HepG2 (cell line): Measurements from ENCODE around the gene ETS1. TPM values are rescaled to one million over a fixed set of nuclear protein-coding genes. Genes with fewer than 3 reads are reported as not detected.

Experiments used
- ATAC-seq: fragments of 200-7000 bp; cut with Tn5 transposase; 3 replicates; pipeline ENCODE4 v1.9.1; 2020; ENCODE audit warnings: mild to moderate bottlenecking, moderate library complexity
- BruUV-seq: library from RNA; stranded (reverse); fragments of 400-500 nt; replicated peaks from 2 replicates; lab custom pipeline; 2021; lab: Mats Ljungman, UMichigan
- CTCF ChIA-PET: fragments of 300-600 bp; formaldehyde crosslinking; extraction: SDS; loops from one replicate; lab custom pipeline; 2021; ENCODE audit warnings: low total read pairs, inconsistent platforms, low intra/inter-chr PET ratio; lab: Yijun Ruan, JAX
- POLR2A ChIA-PET: fragments of 350-600 bp; sonication (Branson Sonifier 250); formaldehyde crosslinking; loops from one replicate; lab custom pipeline; 2020; ENCODE audit warnings: antibody characterized with exemption, inconsistent platforms; lab: Yijun Ruan, JAX
- DNase-seq: peaks from one replicate; pipeline ENCODE4 v3.0.0-alpha.2; 2015; ENCODE audit warnings: low spot score
- FAIRE-seq: peaks from 3 replicates; lab custom pipeline; 2011; peaks lifted over from hg19 to GRCh38; lab: Jason Lieb, UNC
- H2AFZ ChIP-seq: one replicate; pipeline ENCODE4 v1.6.1; 2011; ENCODE audit warnings: low read length, inconsistent platforms
- H3K27ac ChIP-seq: fragments of 300-600 bp; 3 replicates; pipeline ENCODE4 v1.8.0; 2011; ENCODE audit warnings: mixed run types, mild to moderate bottlenecking, mixed read lengths, low read length, inconsistent platforms; ENCODE audit not compliant: insufficient read depth; ENCODE audit errors: extremely low read length
- H3K27me3 ChIP-seq, 2 experiments: fragments of 200-600 bp in 1 of 2; 2 replicates in 1 of 2; 3 replicates in 1 of 2; pipeline versions ENCODE4 v1.6.0 to v1.8.0; 2011; ENCODE audit warnings: low read length in 2 of 2, mild to moderate bottlenecking in 2 of 2, moderate library complexity in 2 of 2, inconsistent platforms in 1 of 2; ENCODE audit not compliant: insufficient read depth in 2 of 2, control insufficient read depth in 1 of 2
- H3K36me3 ChIP-seq, 2 experiments: fragments of 200-600 bp in 1 of 2; replicated peaks in 1 of 2; 2 replicates in 1 of 2; 3 replicates in 1 of 2; pipeline versions ENCODE4 v1.5.1 to v1.8.0; 2011; ENCODE audit warnings: low read length in 2 of 2, inconsistent platforms in 1 of 2; ENCODE audit not compliant: insufficient read depth in 2 of 2, control insufficient read depth in 1 of 2
- H3K4me1 ChIP-seq: 2 replicates; pipeline ENCODE4 v1.5.1; 2012; ENCODE audit warnings: low read length, inconsistent platforms; ENCODE audit not compliant: insufficient read depth
- H3K4me2 ChIP-seq: 2 replicates; pipeline ENCODE4 v1.6.0; 2011; ENCODE audit warnings: low read depth, low read length, inconsistent platforms
- H3K4me3 ChIP-seq, 3 experiments: fragments of 200-600 bp in 1 of 3; sonication (generic), shearing (Covaris generic) in 1 of 3; replicated peaks in 1 of 3; 2 replicates each; pipeline ENCODE4 v1.5.1; 2011 to 2016; ENCODE audit warnings: low read length in 3 of 3, inconsistent platforms in 2 of 3, low read depth in 2 of 3, mild to moderate bottlenecking in 2 of 3, control low read depth in 1 of 3, mixed read lengths in 1 of 3; ENCODE audit not compliant: insufficient read depth in 1 of 3
- H3K79me2 ChIP-seq: one replicate; pipeline ENCODE4 v1.6.1; 2011; ENCODE audit warnings: low read length, inconsistent platforms; ENCODE audit not compliant: insufficient read depth
- H3K9ac ChIP-seq: 2 replicates; pipeline ENCODE4 v1.6.0; 2011; ENCODE audit warnings: mild to moderate bottlenecking, low read depth, low read length, inconsistent platforms; ENCODE audit not compliant: insufficient read depth
- H3K9me3 ChIP-seq: 2 replicates; pipeline ENCODE4 v1.5.1; 2012; ENCODE audit warnings: mild to moderate bottlenecking, low read length
- H4K20me1 ChIP-seq: 2 replicates; pipeline ENCODE4 v1.6.0; 2011; ENCODE audit warnings: inconsistent platforms, mild to moderate bottlenecking, low read length, moderate library complexity; ENCODE audit not compliant: insufficient read depth
- CENPBD1 ChIP-seq: sonication (generic); formaldehyde crosslinking; IDR thresholded peaks from 2 replicates; pipeline ENCODE4 v1.8.0; 2022; ENCODE audit warnings: missing genetic modification reagents, low read depth, mild to moderate bottlenecking, borderline replicate concordance
- CREB1 ChIP-seq, 2 experiments: fragments of 450-650 bp in 1 of 2; IDR thresholded peaks; 2 replicates each; pipeline ENCODE4 v1.6.1; 2016 to 2017; ENCODE audit warnings: control low read depth in 1 of 2, mild to moderate bottlenecking in 1 of 2, missing compliant biosample characterization in 1 of 2, missing genetic modification characterization in 1 of 2
- JUND ChIP-seq: sonication (generic); formaldehyde crosslinking; IDR thresholded peaks from 2 replicates; pipeline ENCODE4 v1.8.0; 2022; ENCODE audit warnings: mild to moderate bottlenecking, missing genetic modification reagents
- PHF8 ChIP-seq: sonication (generic); formaldehyde crosslinking; IDR thresholded peaks from 2 replicates; pipeline ENCODE4 v1.5.0; 2020; ENCODE audit warnings: missing genetic modification reagents
- SRSF4 ChIP-seq: fragments of 200-400 bp; formaldehyde crosslinking; IDR thresholded peaks from one replicate; pipeline ENCODE4 v1.6.1; 2018; ENCODE audit warnings: mild to moderate bottlenecking, low read depth, low read length, moderate library complexity; ENCODE audit not compliant: poor library complexity, severe bottlenecking
- SRY ChIP-seq: sonication (generic); formaldehyde crosslinking; IDR thresholded peaks from 2 replicates; pipeline ENCODE4 v1.8.0; 2022; ENCODE audit warnings: mild to moderate bottlenecking, missing genetic modification reagents
- XRCC5 ChIP-seq: fragments of 200-400 bp; formaldehyde crosslinking; optimal IDR thresholded peaks from 2 replicates; pipeline ENCODE3; 2017; ENCODE audit warnings: mild to moderate bottlenecking, low read length
- ZBTB21 ChIP-seq: sonication (generic); formaldehyde crosslinking; IDR thresholded peaks from 2 replicates; pipeline ENCODE4 v1.4.0; 2020; ENCODE audit warnings: missing genetic modification reagents
- ZHX2 ChIP-seq, 2 experiments: sonication (generic) in 1 of 2; formaldehyde crosslinking in 1 of 2; IDR thresholded peaks; 2 replicates each; pipeline versions ENCODE4 v1.6.1 to v1.9.0; 2014 to 2022; ENCODE audit warnings: antibody characterized with exemption in 1 of 2, borderline replicate concordance in 1 of 2, inconsistent platforms in 1 of 2, low read depth in 1 of 2, missing genetic modification reagents in 1 of 2
- ZNF576 ChIP-seq: sonication (generic); formaldehyde crosslinking; IDR thresholded peaks from 2 replicates; pipeline ENCODE4 v1.4.0; 2020; ENCODE audit warnings: mild to moderate bottlenecking, missing genetic modification reagents
- ZNF776 ChIP-seq: sonication (generic); formaldehyde crosslinking; IDR thresholded peaks from 2 replicates; pipeline ENCODE4 v1.4.0; 2020; ENCODE audit warnings: mild to moderate bottlenecking, missing genetic modification reagents
- ZSCAN12 ChIP-seq: sonication (generic); formaldehyde crosslinking; IDR thresholded peaks from 2 replicates; pipeline ENCODE4 v1.9.0; 2021; ENCODE audit warnings: mild to moderate bottlenecking, missing genetic modification reagents
- WGBS: methylation state at CpG from one replicate; pipeline ENCODE4 v1.1.6; 2017; ENCODE audit warnings: low lambda C conversion rate; 5-methylcytosine and 5-hydroxymethylcytosine counted together
- in situ Hi-C: cut with HindIII; loops from 2 replicates; pipeline ENCODE4 v1.10.0; 2017; ENCODE audit warnings: low pct_unique_long_range_greater_than_20kb; ENCODE audit not compliant: extremely low pct_ligation_motif_present
- intact Hi-C: fragments of 100-400 bp; cut with micrococcal nuclease; formaldehyde crosslinking; loops from one replicate; pipeline ENCODE4 v1.10.0; 2022; ENCODE audit not compliant: unreplicated experiment
- polyA plus RNA-seq, 8 experiments: library from polyadenylated mRNA; depleted of rRNA in 3 of 8; stranded (reverse) in 7 of 8; unstranded in 1 of 8; fragments of >200 nt; fragmentation: Illumina TruSeq in 4 of 8; extraction: Trizol in 4 of 8; gene quantifications; 2 replicates each; pipeline versions ENCODE4 v1.2.1 to v1.2.3, GENCODE V29; 2011 to 2016; ENCODE audit warnings: low read depth in 4 of 8, missing spikeins in 1 of 8, mixed read lengths in 1 of 8; ENCODE audit not compliant: insufficient read depth in 1 of 8
- total RNA-seq, 5 experiments: library from RNA; depleted of rRNA; stranded (reverse); fragments of >200 nt; fragmentation: Illumina TruSeq; extraction: Trizol; gene quantifications; 2 replicates each; pipeline ENCODE4 v1.2.3, GENCODE V29; 2016; ENCODE audit warnings: low read depth in 1 of 5

The ETS1 gene
- total and polyA plus RNA-seq, 2 of the 13 experiments (the other 11 are each of a cell fraction or from before 2014, with no cell fraction given): 0.18 to 0.34 TPM

GRCh38 chr11:128420951-128421350, 166.4 kb downstream of the ETS1 start:
- intact Hi-C loops: no loop called here
- no peaks in the 10 kb centered on the region for H4K20me1 ChIP-seq
- 28% methylated on average over 4 of the region's 4 CpGs for whole genome bisulfite sequencing
- no peaks in the 10 kb centered on the region for H3K27me3 ChIP-seq
- H3K4me1 ChIP-seq: peaks cover 19% of the 10 kb centered on the region
- no peaks in the 10 kb centered on the region for H3K36me3 ChIP-seq
- H3K9me3 ChIP-seq: no peaks in the 10 kb centered on the region
- H3K9ac ChIP-seq: no peak overlapping the region
- no peaks in the 10 kb centered on the region for H3K79me2 ChIP-seq
- no peak overlapping the region for H2AFZ ChIP-seq
- CTCF ChIA-PET: no interaction called here
- no peak for FAIRE-seq
- no peak for DNase-seq
- no peak overlapping the region for H3K4me3 ChIP-seq
- TF ChIP-seq SRY (CRISPR knock-in tag): no peak
- TF ChIP-seq SRSF4: no peak
- TF ChIP-seq PHF8: no peak
- no peak for TF ChIP-seq ZNF776
- no peak for TF ChIP-seq ZNF576 (CRISPR knock-in tag)
- TF ChIP-seq, all 625 proteins: peak for 0
- no TSS peak for BruUV-seq
- Histone ChIP-seq H3K27ac (no peak overlapping the region), H3K4me2 (no peak overlapping the region)
- no peak for ATAC-seq
- in situ Hi-C loops: no loop called here
- POLR2A ChIA-PET: interaction anchor here (1.3 kb wide), 1 partner anchor 28 kb away, joined by 4 read pairs; no protein-coding TSS in a partner anchor

GRCh38 chr11:128420265-128420664, 167.1 kb downstream of the ETS1 start:
- FAIRE-seq (no peak), ATAC-seq (no peak), DNase-seq (no peak)
- CTCF ChIA-PET: no interaction called here
- intact Hi-C loops: no loop called here
- H3K4me3 ChIP-seq: no peak overlapping the region
- H2AFZ ChIP-seq: no peak overlapping the region
- H3K27me3 ChIP-seq: no peaks in the 10 kb centered on the region
- H3K27ac ChIP-seq: no peak overlapping the region
- H3K79me2 ChIP-seq: no peaks in the 10 kb centered on the region
- WGBS: 37% methylated on average over 3 of the region's 4 CpGs
- H3K36me3 ChIP-seq: no peaks in the 10 kb centered on the region
- POLR2A ChIA-PET: interaction anchor here (1.3 kb wide), 1 partner anchor 29 kb away, joined by 4 read pairs; no protein-coding TSS in a partner anchor
- no TSS peak for BruUV-seq
- H3K9ac ChIP-seq: no peak overlapping the region
- peaks cover 12% of the 10 kb centered on the region for H3K4me1 ChIP-seq
- H4K20me1 ChIP-seq: no peaks in the 10 kb centered on the region
- H3K9me3 ChIP-seq: no peaks in the 10 kb centered on the region
- in situ Hi-C loops: no loop called here
- H3K4me2 ChIP-seq: no peak overlapping the region
- TF ChIP-seq XRCC5: no peak
- TF ChIP-seq ZSCAN12 (CRISPR knock-in tag): no peak
- TF ChIP-seq JUND (CRISPR knock-in tag): no peak
- TF ChIP-seq ZBTB21 (CRISPR knock-in tag): no peak
- TF ChIP-seq CENPBD1: no peak
- no peak for TF ChIP-seq ZHX2 (IDR thresholded peaks at IDR 0.05; ENCODE audit: low read depth)
- TF ChIP-seq ZHX2 (CRISPR knock-in tag; IDR thresholded peaks at IDR 0.05; ENCODE audit: borderline replicate concordance): no peak
- no peak for TF ChIP-seq CREB1 (IDR thresholded peaks at IDR 0.05)
- no peak for TF ChIP-seq CREB1 (CRISPR knock-in tag; IDR thresholded peaks at IDR 0.05)
